HepG2 (cell line): Measurements from ENCODE around the gene IKZF3.

Experiments used
- ATRX ChIP-seq: sonication (generic); formaldehyde crosslinking; IDR thresholded peaks from 2 replicates; pipeline ENCODE4 v1.4.0; 2020; ENCODE audit warnings: missing genetic modification reagents, borderline replicate concordance
- FOSL1 ChIP-seq: sonication (generic); formaldehyde crosslinking; IDR thresholded peaks from 2 replicates; pipeline ENCODE4 v1.9.0; 2021; ENCODE audit warnings: missing genetic modification reagents, borderline replicate concordance
- JUNB ChIP-seq: sonication (generic); formaldehyde crosslinking; IDR thresholded peaks from 2 replicates; pipeline ENCODE4 v1.8.0; 2022; ENCODE audit warnings: missing genetic modification reagents, mild to moderate bottlenecking, borderline replicate concordance
- KDM1A ChIP-seq: IDR thresholded peaks from 2 replicates; pipeline ENCODE4 v1.6.1; 2016; ENCODE audit warnings: missing compliant biosample characterization
- KDM4B ChIP-seq: sonication (generic); formaldehyde crosslinking; IDR thresholded peaks from 2 replicates; pipeline ENCODE4 v1.4.0; 2020; ENCODE audit warnings: missing genetic modification reagents
- MAZ ChIP-seq, 2 experiments: sonication (generic) in 1 of 2; formaldehyde crosslinking in 1 of 2; IDR thresholded peaks; 2 replicates each; pipeline versions ENCODE4 v1.5.0 to v1.6.1; 2012 to 2020; ENCODE audit warnings: low read depth in 2 of 2, mild to moderate bottlenecking in 2 of 2, borderline replicate concordance in 1 of 2, improper control_type of control experiment in 1 of 2, low read length in 1 of 2, missing genetic modification reagents in 1 of 2, moderate library complexity in 1 of 2
- NFYB ChIP-seq: sonication (generic); formaldehyde crosslinking; IDR thresholded peaks from 2 replicates; pipeline ENCODE4 v1.4.0; 2020; ENCODE audit warnings: missing genetic modification reagents
- RBFOX2 ChIP-seq: fragments of 200-400 bp; formaldehyde crosslinking; IDR thresholded peaks from 2 replicates; pipeline ENCODE4 v1.6.1; 2017; ENCODE audit warnings: low read depth, mild to moderate bottlenecking, low read length
- SP4 ChIP-seq: sonication (generic); formaldehyde crosslinking; IDR thresholded peaks from 2 replicates; pipeline ENCODE4 v1.8.1; 2023; ENCODE audit warnings: mild to moderate bottlenecking, missing genetic modification reagents
- TF ChIP-seq, protein P1 (sequence below): sonication (generic); formaldehyde crosslinking; IDR thresholded peaks from 2 replicates; pipeline ENCODE4 v1.5.0; 2020; ENCODE audit warnings: mild to moderate bottlenecking, missing genetic modification reagents, moderate library complexity
- TF ChIP-seq, protein P2 (sequence below): sonication (generic); formaldehyde crosslinking; IDR thresholded peaks from 2 replicates; pipeline ENCODE4 v1.4.0; 2020; ENCODE audit warnings: missing genetic modification reagents, mild to moderate bottlenecking, borderline replicate concordance
- TF ChIP-seq, protein P3 (sequence below), 2 experiments: fragments of 450-650 bp in 1 of 2; sonication (generic) in 1 of 2; formaldehyde crosslinking in 1 of 2; IDR thresholded peaks; 2 replicates each; pipeline versions ENCODE4 v1.6.1 to v1.8.0; 2016 to 2022; ENCODE audit warnings: antibody characterized with exemption in 1 of 2, mild to moderate bottlenecking in 1 of 2, missing genetic modification reagents in 1 of 2
- TF ChIP-seq, protein P4 (sequence below): sonication (generic); formaldehyde crosslinking; IDR thresholded peaks from 2 replicates; pipeline ENCODE4 v1.8.0; 2023; ENCODE audit warnings: mild to moderate bottlenecking, missing genetic modification reagents
- TF ChIP-seq, protein P5 (sequence below): sonication (generic); formaldehyde crosslinking; IDR thresholded peaks from 2 replicates; pipeline ENCODE4 v1.4.0; 2020; ENCODE audit warnings: missing genetic modification reagents, mild to moderate bottlenecking, borderline replicate concordance

DNA sequence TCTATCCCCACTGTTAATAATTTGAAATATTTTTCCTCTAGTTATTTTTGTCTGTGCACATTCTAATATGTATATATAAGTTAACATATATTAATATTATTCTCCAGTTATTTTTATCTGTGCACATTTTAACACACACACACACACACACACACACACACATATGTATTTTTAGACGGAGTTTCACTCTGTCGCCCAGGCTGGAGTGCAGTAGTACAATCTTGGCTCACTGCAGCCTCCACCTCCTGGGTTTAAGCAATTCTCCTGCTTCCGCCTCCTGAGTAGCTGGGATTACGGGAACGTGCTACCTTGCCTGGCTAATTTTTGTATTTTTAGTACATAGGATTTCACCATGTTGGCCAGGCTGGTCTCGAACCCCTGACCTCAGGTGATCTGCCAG, 146.5 kb downstream of the IKZF3 start:
- TF ChIP-seq, protein P1, sequence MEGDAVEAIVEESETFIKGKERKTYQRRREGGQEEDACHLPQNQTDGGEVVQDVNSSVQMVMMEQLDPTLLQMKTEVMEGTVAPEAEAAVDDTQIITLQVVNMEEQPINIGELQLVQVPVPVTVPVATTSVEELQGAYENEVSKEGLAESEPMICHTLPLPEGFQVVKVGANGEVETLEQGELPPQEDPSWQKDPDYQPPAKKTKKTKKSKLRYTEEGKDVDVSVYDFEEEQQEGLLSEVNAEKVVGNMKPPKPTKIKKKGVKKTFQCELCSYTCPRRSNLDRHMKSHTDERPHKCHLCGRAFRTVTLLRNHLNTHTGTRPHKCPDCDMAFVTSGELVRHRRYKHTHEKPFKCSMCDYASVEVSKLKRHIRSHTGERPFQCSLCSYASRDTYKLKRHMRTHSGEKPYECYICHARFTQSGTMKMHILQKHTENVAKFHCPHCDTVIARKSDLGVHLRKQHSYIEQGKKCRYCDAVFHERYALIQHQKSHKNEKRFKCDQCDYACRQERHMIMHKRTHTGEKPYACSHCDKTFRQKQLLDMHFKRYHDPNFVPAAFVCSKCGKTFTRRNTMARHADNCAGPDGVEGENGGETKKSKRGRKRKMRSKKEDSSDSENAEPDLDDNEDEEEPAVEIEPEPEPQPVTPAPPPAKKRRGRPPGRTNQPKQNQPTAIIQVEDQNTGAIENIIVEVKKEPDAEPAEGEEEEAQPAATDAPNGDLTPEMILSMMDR = no peak
- TF ChIP-seq, protein P2, sequence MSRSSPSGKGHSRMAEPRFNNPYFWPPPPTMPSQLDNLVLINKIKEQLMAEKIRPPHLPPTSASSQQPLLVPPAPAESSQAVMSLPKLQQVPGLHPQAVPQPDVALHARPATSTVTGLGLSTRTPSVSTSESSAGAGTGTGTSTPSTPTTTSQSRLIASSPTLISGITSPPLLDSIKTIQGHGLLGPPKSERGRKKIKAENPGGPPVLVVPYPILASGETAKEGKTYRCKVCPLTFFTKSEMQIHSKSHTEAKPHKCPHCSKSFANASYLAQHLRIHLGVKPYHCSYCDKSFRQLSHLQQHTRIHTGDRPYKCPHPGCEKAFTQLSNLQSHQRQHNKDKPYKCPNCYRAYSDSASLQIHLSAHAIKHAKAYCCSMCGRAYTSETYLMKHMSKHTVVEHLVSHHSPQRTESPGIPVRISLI = no peak
- no peak for TF ChIP-seq RBFOX2
- TF ChIP-seq KDM4B (CRISPR knock-in tag) = no peak
- TF ChIP-seq MAZ (IDR thresholded peaks at IDR 0.05; ENCODE audit: borderline replicate concordance, low read depth, low read length) = no peak
- no peak for TF ChIP-seq MAZ (CRISPR knock-in tag; IDR thresholded peaks at IDR 0.05; ENCODE audit: low read depth)
- TF ChIP-seq NFYB (CRISPR knock-in tag) = no peak
- TF ChIP-seq, protein P3, sequence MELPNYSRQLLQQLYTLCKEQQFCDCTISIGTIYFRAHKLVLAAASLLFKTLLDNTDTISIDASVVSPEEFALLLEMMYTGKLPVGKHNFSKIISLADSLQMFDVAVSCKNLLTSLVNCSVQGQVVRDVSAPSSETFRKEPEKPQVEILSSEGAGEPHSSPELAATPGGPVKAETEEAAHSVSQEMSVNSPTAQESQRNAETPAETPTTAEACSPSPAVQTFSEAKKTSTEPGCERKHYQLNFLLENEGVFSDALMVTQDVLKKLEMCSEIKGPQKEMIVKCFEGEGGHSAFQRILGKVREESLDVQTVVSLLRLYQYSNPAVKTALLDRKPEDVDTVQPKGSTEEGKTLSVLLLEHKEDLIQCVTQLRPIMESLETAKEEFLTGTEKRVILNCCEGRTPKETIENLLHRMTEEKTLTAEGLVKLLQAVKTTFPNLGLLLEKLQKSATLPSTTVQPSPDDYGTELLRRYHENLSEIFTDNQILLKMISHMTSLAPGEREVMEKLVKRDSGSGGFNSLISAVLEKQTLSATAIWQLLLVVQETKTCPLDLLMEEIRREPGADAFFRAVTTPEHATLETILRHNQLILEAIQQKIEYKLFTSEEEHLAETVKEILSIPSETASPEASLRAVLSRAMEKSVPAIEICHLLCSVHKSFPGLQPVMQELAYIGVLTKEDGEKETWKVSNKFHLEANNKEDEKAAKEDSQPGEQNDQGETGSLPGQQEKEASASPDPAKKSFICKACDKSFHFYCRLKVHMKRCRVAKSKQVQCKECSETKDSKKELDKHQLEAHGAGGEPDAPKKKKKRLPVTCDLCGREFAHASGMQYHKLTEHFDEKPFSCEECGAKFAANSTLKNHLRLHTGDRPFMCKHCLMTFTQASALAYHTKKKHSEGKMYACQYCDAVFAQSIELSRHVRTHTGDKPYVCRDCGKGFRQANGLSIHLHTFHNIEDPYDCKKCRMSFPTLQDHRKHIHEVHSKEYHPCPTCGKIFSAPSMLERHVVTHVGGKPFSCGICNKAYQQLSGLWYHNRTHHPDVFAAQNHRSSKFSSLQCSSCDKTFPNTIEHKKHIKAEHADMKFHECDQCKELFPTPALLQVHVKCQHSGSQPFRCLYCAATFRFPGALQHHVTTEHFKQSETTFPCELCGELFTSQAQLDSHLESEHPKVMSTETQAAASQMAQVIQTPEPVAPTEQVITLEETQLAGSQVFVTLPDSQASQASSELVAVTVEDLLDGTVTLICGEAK (IDR thresholded peaks at IDR 0.05) = no peak
- TF ChIP-seq, protein P3 (CRISPR knock-in tag; IDR thresholded peaks at IDR 0.05) = no peak
- TF ChIP-seq, protein P4, sequence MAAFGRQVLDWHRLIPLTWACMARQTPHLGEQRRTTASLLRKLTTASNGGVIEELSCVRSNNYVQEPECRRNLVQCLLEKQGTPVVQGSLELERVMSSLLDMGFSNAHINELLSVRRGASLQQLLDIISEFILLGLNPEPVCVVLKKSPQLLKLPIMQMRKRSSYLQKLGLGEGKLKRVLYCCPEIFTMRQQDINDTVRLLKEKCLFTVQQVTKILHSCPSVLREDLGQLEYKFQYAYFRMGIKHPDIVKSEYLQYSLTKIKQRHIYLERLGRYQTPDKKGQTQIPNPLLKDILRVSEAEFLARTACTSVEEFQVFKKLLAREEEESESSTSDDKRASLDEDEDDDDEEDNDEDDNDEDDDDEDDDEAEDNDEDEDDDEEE (CRISPR knock-in tag) = no peak
- TF ChIP-seq ATRX (CRISPR knock-in tag) = no peak
- TF ChIP-seq, protein P5, sequence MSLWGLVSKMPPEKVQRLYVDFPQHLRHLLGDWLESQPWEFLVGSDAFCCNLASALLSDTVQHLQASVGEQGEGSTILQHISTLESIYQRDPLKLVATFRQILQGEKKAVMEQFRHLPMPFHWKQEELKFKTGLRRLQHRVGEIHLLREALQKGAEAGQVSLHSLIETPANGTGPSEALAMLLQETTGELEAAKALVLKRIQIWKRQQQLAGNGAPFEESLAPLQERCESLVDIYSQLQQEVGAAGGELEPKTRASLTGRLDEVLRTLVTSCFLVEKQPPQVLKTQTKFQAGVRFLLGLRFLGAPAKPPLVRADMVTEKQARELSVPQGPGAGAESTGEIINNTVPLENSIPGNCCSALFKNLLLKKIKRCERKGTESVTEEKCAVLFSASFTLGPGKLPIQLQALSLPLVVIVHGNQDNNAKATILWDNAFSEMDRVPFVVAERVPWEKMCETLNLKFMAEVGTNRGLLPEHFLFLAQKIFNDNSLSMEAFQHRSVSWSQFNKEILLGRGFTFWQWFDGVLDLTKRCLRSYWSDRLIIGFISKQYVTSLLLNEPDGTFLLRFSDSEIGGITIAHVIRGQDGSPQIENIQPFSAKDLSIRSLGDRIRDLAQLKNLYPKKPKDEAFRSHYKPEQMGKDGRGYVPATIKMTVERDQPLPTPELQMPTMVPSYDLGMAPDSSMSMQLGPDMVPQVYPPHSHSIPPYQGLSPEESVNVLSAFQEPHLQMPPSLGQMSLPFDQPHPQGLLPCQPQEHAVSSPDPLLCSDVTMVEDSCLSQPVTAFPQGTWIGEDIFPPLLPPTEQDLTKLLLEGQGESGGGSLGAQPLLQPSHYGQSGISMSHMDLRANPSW (CRISPR knock-in tag) = no peak
- TF ChIP-seq KDM1A (CRISPR knock-in tag) = no peak
- no peak for TF ChIP-seq JUNB (CRISPR knock-in tag)
- TF ChIP-seq SP4 = no peak
- TF ChIP-seq FOSL1 (CRISPR knock-in tag) = no peak
